NCI-H2107 (cell line): ENCODE data around the gene IFRD2.
A peak's percentile ranks its signal among the peaks of the same experiment; 100 is the strongest.

Source experiments
- DNase-seq: peaks from one replicate; lab custom pipeline; 2025; lab: John Stamatoyannopoulos, UW

Gene IFRD2, protein sequence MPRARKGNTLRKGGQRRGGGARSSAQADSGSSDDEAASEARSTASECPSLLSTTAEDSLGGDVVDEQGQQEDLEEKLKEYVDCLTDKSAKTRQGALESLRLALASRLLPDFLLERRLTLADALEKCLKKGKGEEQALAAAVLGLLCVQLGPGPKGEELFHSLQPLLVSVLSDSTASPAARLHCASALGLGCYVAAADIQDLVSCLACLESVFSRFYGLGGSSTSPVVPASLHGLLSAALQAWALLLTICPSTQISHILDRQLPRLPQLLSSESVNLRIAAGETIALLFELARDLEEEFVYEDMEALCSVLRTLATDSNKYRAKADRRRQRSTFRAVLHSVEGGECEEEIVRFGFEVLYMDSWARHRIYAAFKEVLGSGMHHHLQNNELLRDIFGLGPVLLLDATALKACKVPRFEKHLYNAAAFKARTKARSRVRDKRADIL

DNA sequence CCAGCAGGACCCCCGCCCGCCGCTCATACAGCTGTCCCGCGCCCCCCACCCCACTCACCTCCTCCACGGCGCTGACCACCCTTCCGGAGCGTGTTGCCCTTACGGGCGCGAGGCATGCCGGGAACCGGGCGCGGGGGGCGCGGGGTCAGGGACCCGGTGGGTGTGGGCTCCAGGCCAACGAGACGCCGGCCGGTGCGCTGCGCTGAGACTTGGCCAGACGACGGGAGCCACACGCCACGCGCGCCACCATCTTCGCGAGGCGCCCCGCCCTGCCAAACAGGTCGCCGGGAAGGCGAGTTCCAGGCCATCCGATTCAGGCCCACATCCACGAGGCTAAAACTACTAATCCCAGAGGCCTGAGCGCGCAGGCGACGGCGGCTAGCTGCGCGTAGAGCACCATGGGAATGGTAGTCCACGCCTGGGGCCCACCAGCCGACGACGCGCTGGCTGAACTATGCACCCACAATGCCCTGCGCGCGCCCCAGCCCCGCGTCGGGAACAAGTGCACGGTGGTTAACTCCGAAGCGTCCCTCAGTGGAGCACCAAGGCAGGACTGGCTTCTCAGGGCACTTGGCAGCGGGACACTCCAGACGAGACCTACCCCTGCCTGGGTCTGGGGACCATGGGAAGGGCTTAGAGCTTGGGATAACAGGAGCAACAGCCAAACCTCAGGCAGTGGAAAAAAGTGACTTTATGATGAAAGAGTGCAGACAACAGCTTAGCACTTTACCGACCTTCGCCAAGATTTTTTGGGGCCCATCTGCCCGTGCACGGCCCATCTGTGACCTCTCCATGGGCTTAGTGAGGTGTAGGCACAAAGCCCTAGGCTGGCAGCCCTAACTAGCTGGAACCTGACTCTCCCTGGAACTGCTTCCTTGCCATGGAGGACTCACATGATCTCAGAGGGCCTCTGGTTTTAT is at the start of gene IFRD2:
Gene IFRD2 (minus strand): TSS at position 271 of the 920 bp plus-strand sequence. CDS start 155 bp downstream, at position 116.
- peak; percentile 85 for DNase-seq

DNA sequence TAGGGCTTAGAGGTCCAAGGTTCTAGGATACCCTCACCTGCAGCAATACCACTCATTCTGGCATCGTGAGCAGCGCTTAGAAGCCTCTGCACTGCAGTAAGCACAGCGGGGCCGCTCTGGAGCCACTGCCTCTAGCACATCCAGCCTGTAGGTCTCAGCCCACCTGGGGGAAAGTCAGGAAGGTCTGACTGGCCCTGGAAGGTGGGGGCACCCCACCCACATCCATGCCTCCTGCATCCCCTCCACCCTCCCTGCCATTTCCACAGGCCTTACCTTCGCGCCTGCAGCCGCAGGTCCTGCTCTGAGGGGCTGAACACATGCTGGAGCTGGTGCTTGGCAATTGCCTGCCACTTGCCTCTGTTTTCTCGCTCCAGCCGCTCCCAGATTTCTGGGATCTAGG is 49.3 kb upstream of the IFRD2 start:
- DNase-seq: no peak

DNA sequence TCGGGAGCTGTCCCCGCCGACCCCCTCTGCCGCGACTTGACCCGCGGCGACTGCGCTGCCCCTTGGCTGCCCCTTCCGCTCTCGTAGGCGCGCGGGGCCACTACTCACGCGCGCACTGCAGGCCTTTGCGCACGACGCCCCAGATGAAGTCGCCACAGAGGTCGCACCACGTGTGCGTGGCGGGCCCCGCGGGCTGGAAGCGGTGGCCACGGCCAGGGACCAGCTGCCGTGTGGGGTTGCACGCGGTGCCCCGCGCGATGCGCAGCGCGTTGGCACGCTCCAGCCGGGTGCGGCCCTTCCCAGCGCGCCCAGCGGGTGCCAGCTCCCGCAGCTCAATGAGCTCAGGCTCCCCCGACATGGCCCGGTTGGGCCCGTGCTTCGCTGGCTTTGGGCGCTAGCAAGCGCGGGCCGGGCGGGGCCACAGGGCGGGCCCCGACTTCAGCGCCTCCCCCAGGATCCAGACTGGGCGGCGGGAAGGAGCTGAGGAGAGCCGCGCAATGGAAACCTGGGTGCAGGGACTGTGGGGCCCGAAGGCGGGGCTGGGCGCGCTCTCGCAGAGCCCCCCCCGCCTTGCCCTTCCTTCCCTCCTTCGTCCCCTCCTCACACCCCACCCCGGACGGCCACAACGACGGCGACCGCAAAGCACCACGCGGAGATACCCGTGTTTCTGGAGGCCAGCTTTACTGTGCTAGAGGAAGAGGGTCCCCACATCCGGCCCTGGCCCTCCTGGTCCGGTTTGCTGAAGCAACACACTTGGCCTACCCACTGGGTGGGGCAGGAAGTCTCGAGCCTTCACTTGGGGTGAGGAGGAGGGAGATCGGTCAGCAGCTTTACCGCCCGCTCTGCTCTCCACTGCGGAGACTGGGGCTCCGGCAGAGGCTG is 48.5 kb upstream of the IFRD2 start, which contains the start of gene RASSF1:
Gene RASSF1 (minus strand): TSS at position 389 of the 882 bp plus-strand sequence. CDS start 31 bp downstream, at position 358.
- DNase-seq: no peak

DNA sequence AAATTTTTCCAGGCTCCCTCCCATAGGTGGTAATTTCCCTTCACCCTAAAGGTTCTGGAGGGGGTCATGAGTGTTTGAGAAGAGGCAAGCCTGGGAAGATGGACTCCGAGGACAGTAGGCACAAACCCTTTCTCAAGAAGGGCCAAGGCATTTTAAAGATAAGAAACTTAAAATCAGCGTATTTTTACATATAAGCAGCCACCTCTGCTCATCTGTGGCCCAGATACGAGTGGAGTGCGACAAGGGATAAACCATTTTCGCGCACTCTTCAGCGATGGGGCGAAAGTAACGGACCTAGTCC is 47.9 kb upstream of the IFRD2 start:
- DNase-seq: no peak

DNA sequence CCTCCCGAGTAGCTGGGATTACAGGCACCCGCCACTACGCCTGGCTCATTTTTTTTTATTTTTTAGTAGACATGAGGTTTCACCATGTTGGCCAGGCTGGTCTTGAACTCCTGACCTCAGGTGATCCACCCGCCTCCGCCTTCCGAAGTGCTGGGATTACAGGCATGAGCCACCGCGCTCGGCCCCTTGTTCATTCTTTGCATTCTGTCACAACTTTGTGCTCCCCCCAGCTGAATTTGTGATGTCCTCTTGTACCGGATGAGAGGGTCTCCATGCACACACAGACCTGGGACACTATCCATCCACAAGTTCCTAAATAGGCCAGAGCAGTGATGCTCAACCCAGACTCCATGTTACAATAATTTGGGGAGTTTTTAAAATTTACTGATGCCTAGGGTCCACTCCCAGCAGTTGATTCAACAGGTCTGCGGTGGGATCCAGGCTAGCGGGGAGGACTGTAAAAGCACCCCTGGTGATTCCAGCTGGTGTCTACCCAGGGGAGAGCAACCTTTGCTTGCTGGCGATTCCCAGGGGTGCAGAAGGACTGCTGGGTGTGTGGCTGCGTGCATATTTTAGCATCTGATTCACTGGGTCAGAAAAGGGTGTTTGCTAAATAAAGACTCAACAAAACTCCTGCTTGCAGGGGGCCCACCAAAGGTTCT is 47.4 kb upstream of the IFRD2 start:
- DNase-seq: no peak

DNA sequence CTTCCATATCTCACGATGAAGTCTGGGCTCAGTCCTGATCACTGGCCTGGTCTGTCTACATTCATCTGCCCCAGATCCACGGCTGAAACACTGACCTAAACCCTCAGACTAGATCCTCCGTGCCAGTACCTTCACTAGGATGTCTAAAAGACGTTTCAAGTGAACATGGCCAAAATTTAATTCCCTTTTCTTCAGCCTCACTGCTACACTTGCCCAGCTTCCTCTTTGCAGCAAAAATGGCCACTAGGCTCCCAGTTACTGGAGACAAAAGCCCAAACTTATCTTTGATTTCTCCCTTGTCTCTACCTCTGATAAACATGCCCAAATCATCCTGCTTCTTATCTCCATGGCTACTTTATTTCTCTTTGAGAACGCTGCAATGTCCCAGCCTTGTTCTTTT is 46.7 kb upstream of the IFRD2 start:
- DNase-seq: no peak

DNA sequence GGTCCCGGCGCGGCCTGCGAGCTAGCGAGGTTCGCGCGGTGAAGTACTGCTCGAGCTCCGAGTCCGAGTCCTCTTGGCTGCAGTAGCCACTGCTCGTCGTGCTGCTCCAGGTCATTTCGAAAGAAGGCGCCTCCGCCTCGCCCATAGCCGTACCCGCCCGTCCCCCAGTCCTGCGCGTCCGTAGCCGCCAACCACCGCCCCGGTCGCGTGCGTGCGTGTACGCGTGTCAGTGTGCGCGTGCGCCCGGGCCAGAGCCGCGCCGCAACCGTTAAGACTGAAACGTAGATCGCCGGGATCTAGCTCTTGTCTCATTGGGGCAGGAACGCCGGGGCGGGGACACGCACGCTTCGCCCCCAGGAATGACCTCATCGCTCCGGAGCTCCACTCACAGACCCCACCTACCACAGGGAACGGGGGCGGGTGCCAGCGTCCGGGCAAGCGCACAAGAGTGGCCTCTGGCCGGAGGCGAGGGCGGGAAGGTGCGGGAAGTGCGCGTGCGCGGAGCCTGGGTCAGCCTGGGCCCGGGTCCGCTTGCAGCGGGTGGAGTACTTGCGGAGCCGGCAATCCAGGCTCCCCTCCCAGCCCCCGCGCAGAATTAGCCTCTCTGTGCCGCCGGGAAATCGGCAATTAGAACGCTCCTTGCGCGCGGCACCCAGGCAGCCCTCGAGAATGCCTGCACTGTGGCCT is 45.1 kb upstream of the IFRD2 start:
- DNase-seq: peak; percentile 84

DNA sequence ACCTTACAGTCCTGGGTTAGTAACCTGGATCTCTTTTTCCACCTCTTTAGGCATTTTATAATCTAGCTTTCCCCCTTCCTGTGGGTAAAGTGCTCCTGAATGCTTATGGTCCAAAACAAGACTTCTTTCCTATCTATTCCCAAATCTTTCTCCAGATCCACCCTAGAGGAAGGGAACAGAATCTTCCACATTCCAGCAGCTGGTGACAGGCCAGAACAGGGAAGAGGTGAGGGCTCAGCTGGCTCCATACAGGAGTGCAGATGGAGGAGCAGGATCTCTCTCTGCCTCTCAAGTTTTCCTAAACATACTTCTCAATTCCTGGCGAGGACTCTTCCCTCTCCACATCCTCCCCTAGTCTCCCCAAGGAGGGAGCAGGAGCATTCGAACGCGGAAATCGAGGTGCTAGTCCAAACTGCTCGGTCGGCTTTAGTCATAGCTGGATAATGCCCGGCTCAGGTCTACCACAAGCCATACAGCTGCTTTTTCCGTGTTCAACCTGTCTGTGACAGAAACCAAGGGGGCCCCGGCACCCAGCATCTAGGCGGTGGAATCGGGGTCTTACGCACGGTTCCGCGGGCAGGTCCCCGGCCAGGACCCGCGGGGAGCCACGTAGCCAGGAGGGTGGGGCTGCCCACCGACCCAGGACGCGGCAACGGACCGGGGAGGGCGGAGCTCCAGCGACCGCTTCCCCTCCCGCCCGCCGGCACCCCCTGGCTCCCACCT is 44.4 kb upstream of the IFRD2 start:
- no peak for DNase-seq

DNA sequence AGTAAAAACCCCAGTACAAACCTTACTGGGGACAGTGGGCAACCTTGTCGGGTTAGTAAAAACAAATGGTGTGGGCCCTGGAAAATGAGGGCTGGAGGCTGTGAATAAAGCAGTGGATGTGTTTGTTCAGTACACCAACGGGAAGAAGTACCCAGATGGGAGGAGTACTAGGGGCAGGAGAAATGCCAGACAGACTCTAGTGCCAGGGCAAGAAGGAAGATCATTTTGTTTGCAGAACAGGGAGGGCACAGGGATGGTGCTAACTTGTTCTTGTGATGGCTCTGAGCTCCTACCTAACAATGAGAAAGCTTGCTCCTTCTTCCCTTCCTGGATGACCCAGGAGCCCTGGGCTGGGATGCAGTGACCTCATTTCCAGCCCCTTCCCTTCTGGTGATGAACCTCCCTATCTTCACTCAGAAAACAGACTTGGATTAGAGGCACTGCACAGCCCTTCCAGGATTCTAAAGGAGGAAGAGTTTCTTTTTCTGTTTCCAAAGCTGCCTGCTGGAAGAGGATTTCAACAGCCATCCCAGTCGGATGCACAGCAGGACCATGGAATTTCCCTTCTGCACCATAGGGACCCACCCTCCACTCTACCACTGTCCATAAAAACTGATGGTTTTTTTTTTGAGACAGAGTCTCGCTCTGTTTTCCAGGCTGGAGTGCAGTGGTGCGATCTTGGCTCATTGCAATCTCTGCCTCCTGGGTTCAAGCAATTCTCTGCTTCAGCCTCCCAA is 42.3 kb upstream of the IFRD2 start:
- DNase-seq: no peak

DNA sequence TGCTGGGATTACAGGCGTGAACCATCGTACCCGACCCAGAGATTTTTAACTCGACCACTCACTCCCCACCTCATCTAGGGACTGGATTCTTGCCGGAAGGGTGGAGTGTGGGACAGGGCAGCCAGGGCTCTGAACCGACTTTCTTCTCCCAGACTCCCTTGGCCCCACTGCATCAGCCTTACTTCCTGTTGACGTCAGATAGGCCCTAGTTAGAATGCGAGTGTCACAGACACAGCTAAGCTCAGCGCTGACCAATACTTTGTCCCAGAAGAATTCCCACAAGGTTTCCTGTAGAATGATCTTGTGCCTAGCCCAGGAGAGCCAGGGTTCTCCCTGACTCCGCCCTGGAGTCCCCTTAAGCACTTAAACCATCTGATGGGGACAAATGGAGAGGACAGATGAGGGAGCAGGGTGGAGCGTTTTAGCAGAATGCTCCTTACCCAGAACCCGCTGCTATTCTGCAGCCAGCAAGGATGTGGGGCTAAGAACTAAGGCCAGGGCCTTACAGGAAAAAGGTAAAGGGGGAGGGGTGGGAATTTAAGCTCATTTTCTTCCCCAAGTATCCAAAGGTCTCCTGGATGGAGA is 41.6 kb upstream of the IFRD2 start:
- DNase-seq: no peak

DNA sequence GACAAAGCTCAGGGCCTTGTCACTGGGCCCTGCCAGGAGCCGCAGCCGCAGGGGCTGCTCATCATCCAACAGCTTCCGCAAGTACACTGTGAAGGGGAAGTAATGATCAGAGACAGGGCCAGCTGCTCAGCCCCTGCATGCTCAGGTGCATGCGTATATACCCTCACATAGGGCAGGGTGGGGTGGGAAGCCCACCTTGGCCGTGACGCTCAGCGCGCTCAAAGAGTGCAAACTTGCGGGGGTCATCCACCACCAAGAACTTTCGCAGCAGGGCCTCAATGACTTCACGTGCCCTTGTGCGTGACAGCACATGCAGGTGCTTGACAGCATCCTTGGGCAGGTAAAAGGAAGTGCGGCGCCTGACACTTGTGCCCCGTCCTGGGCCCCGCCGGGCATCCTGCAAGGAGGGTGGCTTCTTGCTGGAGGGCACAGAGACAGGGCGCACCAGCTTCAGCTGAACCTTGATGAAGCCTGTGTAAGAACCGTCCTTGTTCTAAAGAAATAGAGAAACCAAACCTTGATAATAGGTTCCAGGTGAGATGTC is 39.2 kb upstream of the IFRD2 start:
- DNase-seq: no peak

DNA sequence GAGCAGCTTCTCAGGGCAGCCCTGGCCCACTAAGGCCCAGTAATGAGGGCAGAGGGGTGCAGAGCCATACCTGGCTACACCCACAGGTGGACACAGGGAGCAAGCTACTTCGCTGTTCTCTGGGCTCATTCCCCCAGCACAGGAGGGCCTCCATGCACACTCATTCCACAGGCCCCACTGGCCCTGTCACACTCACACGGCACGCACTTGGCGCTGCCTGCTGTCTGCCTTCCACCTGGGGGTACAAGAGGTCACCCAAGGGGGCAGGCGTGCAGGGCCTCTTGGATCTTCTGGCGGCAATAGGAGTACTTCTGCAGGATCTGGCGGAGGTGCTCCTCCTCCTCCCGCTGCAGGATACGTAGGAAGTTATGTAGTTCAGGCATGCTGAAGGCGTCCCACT is 38.1 kb upstream of the IFRD2 start:
- no peak for DNase-seq

DNA sequence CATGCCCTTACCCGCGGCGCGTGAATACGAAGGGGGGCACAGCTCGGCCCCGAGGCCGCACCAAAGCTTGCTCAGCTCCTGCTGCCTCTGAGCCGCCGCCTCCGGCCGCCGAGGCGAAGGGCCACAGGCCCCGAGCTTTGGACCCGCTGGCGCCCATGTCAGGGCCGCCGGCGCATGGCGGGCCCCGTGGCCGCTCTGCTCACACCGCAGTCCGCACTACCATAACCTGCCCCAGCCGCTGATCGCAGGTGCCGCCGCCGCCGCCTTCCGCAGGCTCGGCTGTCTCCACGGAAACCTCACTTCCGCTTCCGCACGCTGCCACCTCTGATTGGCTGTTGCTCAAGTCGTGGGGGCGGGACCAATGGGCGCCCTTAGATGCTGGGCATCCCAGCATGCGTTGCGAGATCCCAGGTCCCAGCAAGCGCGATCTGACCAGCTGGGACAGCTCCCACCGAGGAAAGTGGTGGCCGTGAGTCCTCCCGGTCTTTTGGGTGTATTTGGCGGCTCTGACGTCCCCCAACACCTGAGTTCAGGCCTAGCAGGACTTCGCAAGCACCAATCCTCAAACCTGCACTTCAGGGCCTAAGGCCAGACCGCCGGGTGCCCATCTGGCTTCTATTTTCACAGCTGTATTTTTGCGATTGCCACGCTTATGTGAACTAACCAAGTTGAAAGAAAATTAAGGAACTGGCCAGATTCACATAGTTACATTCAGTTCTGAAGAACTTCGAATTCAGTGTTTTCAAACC is 35.9 kb upstream of the IFRD2 start, which contains the start of gene TUSC2:
Gene TUSC2 (minus strand): TSS at position 281 of the 749 bp plus-strand sequence. CDS start 124 bp downstream, at position 157.
- peak; percentile 66 for DNase-seq

DNA sequence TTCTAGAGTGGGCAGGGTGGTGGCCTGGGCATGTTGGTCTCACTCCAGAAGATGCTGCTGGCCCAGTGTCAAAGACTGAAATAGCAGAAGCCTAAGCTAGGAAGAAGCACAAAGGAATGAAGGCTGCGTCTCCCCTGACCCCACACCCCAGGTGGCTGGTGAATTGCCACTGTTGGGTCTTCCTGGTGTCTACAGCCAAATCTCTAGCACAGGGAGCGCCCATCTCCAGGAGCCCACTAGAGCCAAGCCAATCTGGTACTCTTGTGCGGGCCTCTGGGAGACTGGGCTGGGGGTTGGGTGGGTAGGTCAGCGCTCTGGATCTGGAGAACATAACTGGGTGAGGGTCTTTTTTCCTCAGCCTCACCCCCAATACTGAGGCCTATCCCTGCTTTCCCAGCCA is 34.9 kb upstream of the IFRD2 start:
- no peak for DNase-seq

DNA sequence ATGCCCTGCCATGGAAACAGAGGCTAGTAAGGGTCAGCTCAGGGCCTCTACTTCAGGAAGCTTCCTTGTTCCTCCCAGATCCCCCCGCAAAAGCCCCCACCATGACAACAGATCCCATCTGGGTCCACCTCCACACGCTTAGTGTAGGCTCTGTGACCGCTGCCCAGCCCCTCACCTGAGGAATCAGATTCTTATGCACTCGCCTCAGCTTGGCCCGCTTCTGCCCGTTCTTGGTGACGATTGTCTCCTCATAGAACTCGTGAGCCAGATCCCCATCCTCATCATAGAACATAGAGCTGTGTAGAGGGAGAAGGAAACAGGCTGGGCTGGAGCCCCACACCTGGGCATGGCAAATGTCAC is 33.9 kb upstream of the IFRD2 start:
- no peak for DNase-seq

DNA sequence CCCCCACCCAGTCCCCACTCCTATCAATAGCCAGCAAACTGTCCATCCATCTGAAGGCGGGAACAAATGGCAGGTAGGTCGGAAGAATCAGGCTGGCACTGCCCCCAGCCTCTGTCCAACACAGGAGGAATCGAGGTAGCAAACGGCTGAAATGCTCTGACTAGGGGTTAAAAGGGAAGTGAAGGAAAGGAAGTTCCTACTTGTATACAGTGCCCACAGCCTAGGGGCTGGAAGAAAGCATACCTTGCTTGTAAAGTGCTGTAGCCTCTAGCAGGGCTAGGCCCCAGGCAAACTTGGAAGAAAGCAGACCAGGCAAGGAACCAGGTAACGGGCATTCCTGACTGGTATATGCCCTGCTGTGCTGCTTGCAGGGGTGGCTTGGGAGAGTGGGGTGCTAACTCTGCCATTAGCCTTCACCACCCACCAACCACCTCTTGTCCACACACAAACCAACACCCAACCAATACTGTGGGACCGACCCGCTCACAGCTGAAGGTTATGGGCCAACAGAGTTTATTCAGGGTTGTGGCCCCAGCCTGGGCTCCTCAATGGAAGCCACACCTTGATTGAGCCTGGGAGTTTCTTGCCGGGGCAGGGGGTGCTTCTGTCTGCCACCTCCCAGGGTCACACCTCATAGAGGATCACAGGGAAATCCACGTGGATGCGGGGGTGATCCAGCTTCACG is 33.4 kb upstream of the IFRD2 start:
- no peak for DNase-seq

DNA sequence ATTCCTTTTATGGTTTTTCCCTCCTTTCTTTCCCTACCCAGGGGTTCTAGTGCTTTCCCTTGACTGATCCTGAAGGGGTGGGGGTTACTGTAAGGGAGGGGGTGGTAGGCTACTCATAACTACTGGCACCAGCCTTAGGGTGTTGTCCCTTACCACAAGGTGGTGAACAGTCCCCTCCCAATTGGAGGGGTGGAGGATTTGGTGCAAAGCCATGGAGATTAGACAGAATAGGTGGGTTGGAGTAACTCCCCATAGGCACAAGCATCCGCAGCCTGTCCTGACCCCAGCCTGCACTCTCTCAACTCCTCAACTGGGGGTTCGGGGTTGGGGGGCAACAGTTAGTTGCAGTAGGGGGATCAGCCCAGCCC is 32.9 kb upstream of the IFRD2 start:
- no peak for DNase-seq
